HepG2 (cell line): Measurements from ENCODE around the gene TEX51. TPM values are rescaled to one million over a fixed set of nuclear protein-coding genes. Genes with fewer than 3 reads are reported as not detected.
A peak's percentile ranks its signal among the peaks of the same experiment; 100 is the strongest.

Experiments used
- ATAC-seq: fragments of 200-7000 bp; cut with Tn5 transposase; 3 replicates; pipeline ENCODE4 v1.9.1; 2020; ENCODE audit warnings: mild to moderate bottlenecking, moderate library complexity
- BruUV-seq: library from RNA; stranded (reverse); fragments of 400-500 nt; replicated peaks from 2 replicates; lab custom pipeline; 2021; lab: Mats Ljungman, UMichigan
- CTCF ChIA-PET: fragments of 300-600 bp; formaldehyde crosslinking; extraction: SDS; loops from one replicate; lab custom pipeline; 2021; ENCODE audit warnings: low total read pairs, inconsistent platforms, low intra/inter-chr PET ratio; lab: Yijun Ruan, JAX
- POLR2A ChIA-PET: fragments of 350-600 bp; sonication (Branson Sonifier 250); formaldehyde crosslinking; loops from one replicate; lab custom pipeline; 2020; ENCODE audit warnings: antibody characterized with exemption, inconsistent platforms; lab: Yijun Ruan, JAX
- DNase-seq: peaks from one replicate; pipeline ENCODE4 v3.0.0-alpha.2; 2015; ENCODE audit warnings: low spot score
- FAIRE-seq: peaks from 3 replicates; lab custom pipeline; 2011; peaks lifted over from hg19 to GRCh38; lab: Jason Lieb, UNC
- H2AFZ ChIP-seq: one replicate; pipeline ENCODE4 v1.6.1; 2011; ENCODE audit warnings: low read length, inconsistent platforms
- H3K27ac ChIP-seq: fragments of 300-600 bp; 3 replicates; pipeline ENCODE4 v1.8.0; 2011; ENCODE audit warnings: mixed run types, mild to moderate bottlenecking, mixed read lengths, low read length, inconsistent platforms; ENCODE audit not compliant: insufficient read depth; ENCODE audit errors: extremely low read length
- H3K27me3 ChIP-seq, 2 experiments: fragments of 200-600 bp in 1 of 2; 2 replicates in 1 of 2; 3 replicates in 1 of 2; pipeline versions ENCODE4 v1.6.0 to v1.8.0; 2011; ENCODE audit warnings: low read length in 2 of 2, mild to moderate bottlenecking in 2 of 2, moderate library complexity in 2 of 2, inconsistent platforms in 1 of 2; ENCODE audit not compliant: insufficient read depth in 2 of 2, control insufficient read depth in 1 of 2
- H3K36me3 ChIP-seq, 2 experiments: fragments of 200-600 bp in 1 of 2; replicated peaks in 1 of 2; 2 replicates in 1 of 2; 3 replicates in 1 of 2; pipeline versions ENCODE4 v1.5.1 to v1.8.0; 2011; ENCODE audit warnings: low read length in 2 of 2, inconsistent platforms in 1 of 2; ENCODE audit not compliant: insufficient read depth in 2 of 2, control insufficient read depth in 1 of 2
- H3K4me1 ChIP-seq: 2 replicates; pipeline ENCODE4 v1.5.1; 2012; ENCODE audit warnings: low read length, inconsistent platforms; ENCODE audit not compliant: insufficient read depth
- H3K4me2 ChIP-seq: 2 replicates; pipeline ENCODE4 v1.6.0; 2011; ENCODE audit warnings: low read depth, low read length, inconsistent platforms
- H3K4me3 ChIP-seq, 3 experiments: fragments of 200-600 bp in 1 of 3; sonication (generic), shearing (Covaris generic) in 1 of 3; replicated peaks in 1 of 3; 2 replicates each; pipeline ENCODE4 v1.5.1; 2011 to 2016; ENCODE audit warnings: low read length in 3 of 3, inconsistent platforms in 2 of 3, low read depth in 2 of 3, mild to moderate bottlenecking in 2 of 3, control low read depth in 1 of 3, mixed read lengths in 1 of 3; ENCODE audit not compliant: insufficient read depth in 1 of 3
- H3K79me2 ChIP-seq: one replicate; pipeline ENCODE4 v1.6.1; 2011; ENCODE audit warnings: low read length, inconsistent platforms; ENCODE audit not compliant: insufficient read depth
- H3K9ac ChIP-seq: 2 replicates; pipeline ENCODE4 v1.6.0; 2011; ENCODE audit warnings: mild to moderate bottlenecking, low read depth, low read length, inconsistent platforms; ENCODE audit not compliant: insufficient read depth
- H3K9me3 ChIP-seq: 2 replicates; pipeline ENCODE4 v1.5.1; 2012; ENCODE audit warnings: mild to moderate bottlenecking, low read length
- H4K20me1 ChIP-seq: 2 replicates; pipeline ENCODE4 v1.6.0; 2011; ENCODE audit warnings: inconsistent platforms, mild to moderate bottlenecking, low read length, moderate library complexity; ENCODE audit not compliant: insufficient read depth
- BHLHE40 ChIP-seq: IDR thresholded peaks from 2 replicates; pipeline ENCODE4 v1.6.1; 2011; ENCODE audit warnings: low read length, improper control_type of control experiment
- KAT8 ChIP-seq: IDR thresholded peaks from 2 replicates; pipeline ENCODE4 v1.6.1; 2016; ENCODE audit warnings: missing genetic modification reagents, missing compliant biosample characterization
- MAFG ChIP-seq: sonication (generic); formaldehyde crosslinking; IDR thresholded peaks from 2 replicates; pipeline ENCODE4 v1.5.1; 2020; ENCODE audit warnings: mild to moderate bottlenecking, missing genetic modification reagents
- MAFK ChIP-seq, 2 experiments: IDR thresholded peaks in 1 of 2; conservative IDR thresholded peaks in 1 of 2; 2 replicates each; pipeline ENCODE4 v1.6.1; 2011; ENCODE audit warnings: improper control_type of control experiment in 2 of 2, low read length in 2 of 2
- MEIS2 ChIP-seq: sonication (generic); formaldehyde crosslinking; IDR thresholded peaks from 2 replicates; pipeline ENCODE4 v1.9.0; 2021; ENCODE audit warnings: mild to moderate bottlenecking, missing genetic modification reagents
- RNF2 ChIP-seq: fragments of 450-650 bp; conservative IDR thresholded peaks from 2 replicates; pipeline ENCODE4 v1.6.1; 2016; ENCODE audit warnings: low read depth
- ZNF678 ChIP-seq: sonication (generic); formaldehyde crosslinking; IDR thresholded peaks from 2 replicates; pipeline ENCODE4 v1.4.0; 2020; ENCODE audit warnings: mild to moderate bottlenecking, missing genetic modification reagents
- WGBS: methylation state at CpG from one replicate; pipeline ENCODE4 v1.1.6; 2017; ENCODE audit warnings: low lambda C conversion rate; 5-methylcytosine and 5-hydroxymethylcytosine counted together
- in situ Hi-C: cut with HindIII; loops from 2 replicates; pipeline ENCODE4 v1.10.0; 2017; ENCODE audit warnings: low pct_unique_long_range_greater_than_20kb; ENCODE audit not compliant: extremely low pct_ligation_motif_present
- intact Hi-C: fragments of 100-400 bp; cut with micrococcal nuclease; formaldehyde crosslinking; loops from one replicate; pipeline ENCODE4 v1.10.0; 2022; ENCODE audit not compliant: unreplicated experiment
- polyA plus RNA-seq, 8 experiments: library from polyadenylated mRNA; depleted of rRNA in 3 of 8; stranded (reverse) in 7 of 8; unstranded in 1 of 8; fragments of >200 nt; fragmentation: Illumina TruSeq in 4 of 8; extraction: Trizol in 4 of 8; gene quantifications; 2 replicates each; pipeline versions ENCODE4 v1.2.1 to v1.2.3, GENCODE V29; 2011 to 2016; ENCODE audit warnings: low read depth in 4 of 8, missing spikeins in 1 of 8, mixed read lengths in 1 of 8; ENCODE audit not compliant: insufficient read depth in 1 of 8
- total RNA-seq, 5 experiments: library from RNA; depleted of rRNA; stranded (reverse); fragments of >200 nt; fragmentation: Illumina TruSeq; extraction: Trizol; gene quantifications; 2 replicates each; pipeline ENCODE4 v1.2.3, GENCODE V29; 2016; ENCODE audit warnings: low read depth in 1 of 5
- TF ChIP-seq, protein P1 (sequence below): sonication (generic); formaldehyde crosslinking; IDR thresholded peaks from 2 replicates; pipeline ENCODE4 v1.8.0; 2022; ENCODE audit warnings: mild to moderate bottlenecking, missing genetic modification reagents, moderate library complexity
- TF ChIP-seq, protein P2 (sequence below): sonication (generic); formaldehyde crosslinking; IDR thresholded peaks from 2 replicates; pipeline ENCODE4 v1.4.0; 2020; ENCODE audit warnings: missing genetic modification reagents; ENCODE audit errors: not compliant biosample characterization
- TF ChIP-seq, protein P3 (sequence below): conservative IDR thresholded peaks from 2 replicates; pipeline ENCODE4 v1.6.1; 2018; ENCODE audit warnings: missing genetic modification reagents

TEX51 gene
- total and polyA plus RNA-seq, 2 of the 13 experiments (the other 11 are each of a cell fraction or from before 2014, with no cell fraction given) = not detected

DNA sequence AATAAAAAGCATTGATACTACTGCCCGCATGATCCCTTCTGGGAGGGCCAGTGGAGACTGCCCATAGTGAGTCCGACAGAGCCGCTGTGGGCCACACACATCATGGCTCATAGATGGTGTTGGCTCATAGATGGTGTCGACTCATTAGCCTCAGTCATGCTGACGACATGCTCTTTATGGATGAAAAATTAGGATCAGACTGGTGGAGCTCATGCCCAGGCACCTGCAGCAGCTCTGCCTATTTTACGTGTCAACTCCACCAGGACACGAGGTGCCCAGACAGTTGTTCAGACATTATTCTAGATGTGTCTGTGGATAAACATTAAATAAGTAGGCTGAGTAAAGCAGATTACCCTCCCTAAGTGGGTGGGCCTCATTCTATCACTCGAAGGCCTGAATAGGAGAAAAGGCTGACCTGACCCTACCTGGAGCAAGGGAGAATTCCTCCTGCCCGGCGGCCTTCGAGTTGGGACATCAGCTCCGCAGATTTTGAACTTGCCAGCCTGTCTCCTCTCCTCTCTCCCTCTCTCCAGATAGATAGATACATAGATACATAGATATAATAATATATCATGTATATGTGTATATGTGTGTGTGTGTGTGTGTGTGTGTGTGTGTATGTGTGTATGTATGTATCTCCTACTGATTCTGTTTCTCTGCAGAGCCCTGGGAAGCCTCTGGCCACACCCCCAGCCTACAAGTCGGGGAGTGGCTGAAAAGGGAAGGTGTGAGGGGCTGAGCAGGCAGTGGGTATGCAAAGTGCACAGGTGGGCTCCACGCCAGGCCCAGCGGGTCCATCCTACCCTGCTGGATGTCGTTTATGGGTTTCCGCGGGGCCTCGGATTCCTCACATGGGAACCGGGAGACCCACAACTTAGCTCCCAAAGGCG lies 13.6 kb upstream of the TEX51 start (continued):
- TF ChIP-seq, protein P1, sequence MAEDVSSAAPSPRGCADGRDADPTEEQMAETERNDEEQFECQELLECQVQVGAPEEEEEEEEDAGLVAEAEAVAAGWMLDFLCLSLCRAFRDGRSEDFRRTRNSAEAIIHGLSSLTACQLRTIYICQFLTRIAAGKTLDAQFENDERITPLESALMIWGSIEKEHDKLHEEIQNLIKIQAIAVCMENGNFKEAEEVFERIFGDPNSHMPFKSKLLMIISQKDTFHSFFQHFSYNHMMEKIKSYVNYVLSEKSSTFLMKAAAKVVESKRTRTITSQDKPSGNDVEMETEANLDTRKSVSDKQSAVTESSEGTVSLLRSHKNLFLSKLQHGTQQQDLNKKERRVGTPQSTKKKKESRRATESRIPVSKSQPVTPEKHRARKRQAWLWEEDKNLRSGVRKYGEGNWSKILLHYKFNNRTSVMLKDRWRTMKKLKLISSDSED = no peak
- TF ChIP-seq ZNF678 = no peak
- TF ChIP-seq MEIS2 (CRISPR knock-in tag) = no peak
- no peak for TF ChIP-seq KAT8 (CRISPR knock-in tag)
- TF ChIP-seq, protein P2, sequence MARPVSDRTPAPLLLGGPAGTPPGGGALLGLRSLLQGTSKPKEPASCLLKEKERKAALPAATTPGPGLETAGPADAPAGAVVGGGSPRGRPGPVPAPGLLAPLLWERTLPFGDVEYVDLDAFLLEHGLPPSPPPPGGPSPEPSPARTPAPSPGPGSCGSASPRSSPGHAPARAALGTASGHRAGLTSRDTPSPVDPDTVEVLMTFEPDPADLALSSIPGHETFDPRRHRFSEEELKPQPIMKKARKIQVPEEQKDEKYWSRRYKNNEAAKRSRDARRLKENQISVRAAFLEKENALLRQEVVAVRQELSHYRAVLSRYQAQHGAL (CRISPR knock-in tag) = no peak
- no peak for TF ChIP-seq RNF2

DNA sequence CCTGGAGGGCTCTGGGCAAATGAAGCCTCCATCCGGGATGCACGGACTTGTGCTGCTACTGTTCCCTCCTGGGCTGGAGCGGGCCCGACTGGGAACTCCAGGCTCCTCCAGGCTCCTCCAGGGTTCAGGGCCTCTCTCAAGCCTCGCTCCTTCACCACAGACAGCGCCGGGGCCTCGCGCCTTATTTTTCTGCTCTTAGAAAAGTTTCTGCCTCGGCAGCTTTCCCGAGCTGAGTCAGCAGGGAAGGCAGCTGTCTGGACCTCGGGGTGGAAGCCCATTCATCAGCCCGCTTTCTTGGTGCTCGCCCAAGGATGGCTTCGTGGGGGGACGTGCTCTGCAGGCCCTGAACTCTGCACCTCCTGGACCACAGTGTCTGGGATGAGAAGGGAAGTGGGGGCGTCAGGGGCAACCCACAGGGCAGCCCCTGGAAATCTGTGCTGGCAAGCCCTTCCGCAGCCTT lies 12.9 kb upstream of the TEX51 start:
- no TSS peak for BruUV-seq
- H3K27me3 ChIP-seq = peaks cover 0 to 43% of the 10 kb centered on the region in 2 experiments; a peak in 4 of 5 replicates
- H3K4me3 ChIP-seq = peak overlapping the region in 1 of 3 experiments; percentile 42; a peak in 1 of 6 replicates
- POLR2A ChIA-PET = no interaction called here
- H3K9ac ChIP-seq = no peak overlapping the region
- no peak for ATAC-seq
- H4K20me1 ChIP-seq = no peaks in the 10 kb centered on the region
- H3K4me2 ChIP-seq = no peak overlapping the region
- intact Hi-C loops = no loop called here
- H3K9me3 ChIP-seq = no peaks in the 10 kb centered on the region
- no peak overlapping the region for H2AFZ ChIP-seq
- 61% methylated on average over 16 of the region's 18 CpGs for WGBS
- no peak for DNase-seq
- FAIRE-seq = no peak
- 0 out of 2 replicates have a peak, but pooled peaks have one; percentile 7 for TF ChIP-seq MAFG (CRISPR knock-in tag)
- TF ChIP-seq MAFK (conservative IDR thresholded peaks at IDR 0.05 in 1 of 2, IDR thresholded peaks at IDR 0.05 in 1 of 2; ENCODE audit: low read length in 2 of 2) = 0 out of 4 replicates have a peak, but pooled peaks of 1 of the 2 experiments have one; percentile 10
- no peak for TF ChIP-seq BHLHE40
- TF ChIP-seq, protein P3, sequence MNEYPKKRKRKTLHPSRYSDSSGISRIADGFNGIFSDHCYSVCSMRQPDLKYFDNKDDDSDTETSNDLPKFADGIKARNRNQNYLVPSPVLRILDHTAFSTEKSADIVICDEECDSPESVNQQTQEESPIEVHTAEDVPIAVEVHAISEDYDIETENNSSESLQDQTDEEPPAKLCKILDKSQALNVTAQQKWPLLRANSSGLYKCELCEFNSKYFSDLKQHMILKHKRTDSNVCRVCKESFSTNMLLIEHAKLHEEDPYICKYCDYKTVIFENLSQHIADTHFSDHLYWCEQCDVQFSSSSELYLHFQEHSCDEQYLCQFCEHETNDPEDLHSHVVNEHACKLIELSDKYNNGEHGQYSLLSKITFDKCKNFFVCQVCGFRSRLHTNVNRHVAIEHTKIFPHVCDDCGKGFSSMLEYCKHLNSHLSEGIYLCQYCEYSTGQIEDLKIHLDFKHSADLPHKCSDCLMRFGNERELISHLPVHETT (CRISPR knock-in tag) = no peak
- TF ChIP-seq, all 625 proteins: peak for 2
- H3K27ac ChIP-seq = no peak overlapping the region
- H3K79me2 ChIP-seq = no peaks in the 10 kb centered on the region
- CTCF ChIA-PET = no interaction called here
- in situ Hi-C loops = no loop called here
- H3K4me1 ChIP-seq = no peaks in the 10 kb centered on the region
- no peaks in the 10 kb centered on the region for H3K36me3 ChIP-seq
